GM18511 (cell line): Measurements from ENCODE around the gene TSC1.
"Not testable (repeated sequence)": the region's sequence is repeated elsewhere in the genome, so short reads cannot be mapped to it uniquely, and the experiment has no call there.

ENCODE experiments used
- ATAC-seq: cut with Tn5 transposase; IDR thresholded peaks from one replicate; pipeline ENCODE4 v1.9.1; 2021; ENCODE audit warnings: mild to moderate bottlenecking, moderate library complexity; ENCODE audit not compliant: unreplicated experiment

The TSC1 gene

GRCh38 chr9:132978112-132978450, 33.7 kb upstream of the TSC1 start:
- no peak for ATAC-seq

- ATAC-seq: no peak
These were observed 32.2 kb upstream of the TSC1 start for GRCh38 chr9:132976571-132976970.

GRCh38 chr9:132975961-132976360, 31.5 kb upstream of the TSC1 start:
- no peak for ATAC-seq

- ATAC-seq: no peak
These were observed 29.3 kb upstream of the TSC1 start for GRCh38 chr9:132973713-132974112.

GRCh38 chr9:132973166-132973565, 28.8 kb upstream of the TSC1 start:
- no peak for ATAC-seq

GRCh38 chr9:132970324-132971062, 26.1 kb upstream of the TSC1 start:
- no peak for ATAC-seq

- no peak for ATAC-seq
These were observed 25.4 kb upstream of the TSC1 start for GRCh38 chr9:132969783-132970182.

DNA sequence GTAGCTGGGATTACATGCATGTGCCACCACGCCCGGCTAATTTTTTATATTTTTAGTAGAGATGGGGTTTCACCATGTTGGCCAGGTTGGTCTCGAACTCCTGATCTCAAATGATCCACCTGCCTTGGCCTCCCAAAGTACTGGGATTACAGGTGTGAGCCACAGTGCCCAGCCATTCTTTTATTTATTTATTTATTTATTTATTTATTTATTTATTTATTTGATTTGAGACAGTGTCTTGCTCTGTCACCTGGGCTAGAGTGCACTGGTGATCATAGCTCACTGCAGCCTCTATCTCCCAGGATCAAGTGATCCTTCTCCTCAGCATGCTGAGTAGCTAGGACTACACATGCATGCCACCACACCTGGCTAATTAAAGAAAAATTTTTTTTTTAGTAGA, 23.5 kb upstream of the TSC1 start:
- not testable (repeated sequence) for ATAC-seq

DNA sequence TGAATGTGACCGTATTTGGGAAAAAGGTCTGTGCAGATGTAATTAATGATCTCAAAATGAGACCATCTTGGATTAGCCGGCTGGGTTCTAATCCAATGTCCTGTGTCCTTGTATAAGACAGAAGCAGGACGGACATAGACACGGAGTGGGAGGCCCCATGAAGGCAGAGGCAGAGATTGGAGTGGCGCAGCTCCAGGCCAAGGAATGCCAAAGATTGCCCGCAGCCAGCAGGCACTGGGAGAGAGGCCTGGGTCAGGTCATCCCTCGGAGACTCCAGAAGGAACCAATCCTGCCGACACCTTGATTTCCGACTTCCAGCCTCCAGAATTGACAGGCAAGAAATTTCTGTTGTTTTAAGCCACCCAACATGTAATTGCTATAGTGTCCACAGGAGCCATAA, 21.1 kb upstream of the TSC1 start:
- ATAC-seq: no peak

DNA sequence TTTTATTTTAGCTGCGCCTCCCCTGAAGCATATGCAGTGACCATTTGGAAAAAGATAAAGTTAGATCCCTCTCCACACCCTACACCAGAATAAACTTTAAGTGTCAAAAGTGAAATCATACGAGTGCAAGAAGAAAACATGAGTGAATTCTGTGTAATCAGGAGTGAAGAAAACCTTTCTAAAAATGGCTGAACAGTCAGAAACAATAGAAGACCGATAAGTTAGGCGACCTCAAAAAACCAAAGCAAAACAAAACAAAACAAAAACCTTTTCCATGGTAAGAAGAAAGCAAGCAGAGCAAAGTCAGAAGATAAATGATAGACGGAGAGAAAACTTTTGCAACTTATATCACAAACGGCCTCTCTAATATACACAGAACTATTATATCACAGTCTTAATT, 16.6 kb upstream of the TSC1 start:
- no peak for ATAC-seq

GRCh38 chr9:132957805-132958204, 13.4 kb upstream of the TSC1 start:
- ATAC-seq: no peak

DNA sequence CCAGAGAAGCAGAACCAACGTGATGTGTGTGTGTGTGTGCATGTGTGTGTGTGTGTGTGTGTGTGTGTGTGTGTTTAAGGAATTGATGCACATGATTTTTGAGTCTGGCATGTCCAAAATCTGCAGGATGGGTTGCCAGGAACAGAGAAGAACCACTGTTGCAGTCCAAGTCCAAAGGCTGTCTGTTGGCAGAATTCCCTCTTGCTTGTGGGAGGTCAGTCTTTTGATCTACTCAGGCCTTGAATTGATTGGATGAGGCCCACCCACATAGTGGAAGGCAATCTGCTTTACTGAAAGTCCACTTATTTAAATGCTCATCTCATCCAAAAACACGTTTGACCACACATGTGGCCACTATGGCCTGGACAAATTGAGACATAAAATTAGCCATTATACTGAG, 11.4 kb upstream of the TSC1 start:
- ATAC-seq: no peak

DNA sequence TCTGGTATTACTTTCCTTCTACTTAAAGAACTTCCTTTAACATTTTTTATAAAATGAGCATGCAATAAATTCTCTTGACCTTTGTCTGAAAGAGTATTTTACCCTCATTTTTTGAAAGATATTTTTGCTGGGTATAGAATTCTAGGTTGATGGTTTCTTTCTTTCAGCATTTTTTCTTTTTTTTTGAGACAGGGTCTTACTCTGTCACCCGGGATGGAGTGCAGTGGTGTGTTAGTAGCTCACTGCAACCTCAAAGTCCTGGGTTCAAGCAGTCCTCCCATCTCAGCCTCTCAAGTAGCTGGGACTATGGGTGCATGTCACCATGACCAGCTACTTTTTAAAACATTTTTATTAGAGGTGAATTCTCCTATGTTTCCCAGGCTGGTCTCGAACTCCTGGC, 10.7 kb upstream of the TSC1 start:
- no peak for ATAC-seq

DNA sequence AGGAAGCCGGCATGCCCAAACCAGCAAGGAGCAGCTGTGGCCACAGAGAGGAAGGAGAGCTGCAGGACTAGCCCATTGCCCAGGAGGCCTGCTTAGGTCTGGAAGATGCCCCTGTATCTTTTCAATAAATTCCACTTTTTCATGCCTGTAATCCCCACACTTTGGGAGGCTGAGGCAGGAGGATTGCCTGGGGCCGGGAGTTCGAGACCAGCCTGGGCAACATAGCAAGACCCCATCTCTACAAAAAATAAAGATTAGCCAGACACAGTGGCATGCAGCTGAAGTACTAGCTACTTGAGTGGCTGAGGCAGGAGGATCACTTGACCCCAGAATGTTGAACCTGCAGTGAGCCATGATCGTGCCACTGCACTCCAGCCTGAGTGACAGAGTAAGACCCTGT, 5.3 kb upstream of the TSC1 start:
- ATAC-seq: no peak

DNA sequence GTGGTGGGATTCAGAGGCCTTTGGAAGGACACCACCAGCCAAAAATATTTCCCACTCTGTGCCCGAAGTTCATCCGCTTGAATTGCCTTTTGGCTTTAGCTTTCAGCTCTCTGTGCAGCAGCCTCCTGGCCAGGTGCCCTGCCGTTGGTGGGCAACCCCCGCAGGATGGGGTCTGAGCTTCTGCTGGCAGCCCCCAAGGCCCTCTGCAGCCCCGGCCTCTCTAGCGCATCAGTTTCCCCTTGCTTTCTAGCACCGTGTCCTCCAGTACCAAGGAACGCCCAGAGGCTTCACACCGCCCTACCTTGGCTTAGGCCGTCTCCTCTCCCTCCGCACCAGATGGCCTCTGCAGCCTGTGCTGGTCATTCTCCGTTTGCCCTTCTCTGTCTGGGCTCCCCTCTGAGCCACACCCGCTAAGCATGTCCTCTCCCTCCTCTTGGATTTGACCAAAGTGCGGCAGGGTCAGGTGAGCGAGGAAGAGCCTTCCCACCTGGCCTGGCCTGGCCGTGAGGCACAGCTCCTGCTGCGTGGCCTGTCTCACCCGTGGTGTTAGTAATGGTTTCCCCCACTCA, 4.2 kb upstream of the TSC1 start:
- no peak for ATAC-seq

- no peak for ATAC-seq
These were observed 3.3 kb upstream of the TSC1 start for GRCh38 chr9:132947756-132948155.

DNA sequence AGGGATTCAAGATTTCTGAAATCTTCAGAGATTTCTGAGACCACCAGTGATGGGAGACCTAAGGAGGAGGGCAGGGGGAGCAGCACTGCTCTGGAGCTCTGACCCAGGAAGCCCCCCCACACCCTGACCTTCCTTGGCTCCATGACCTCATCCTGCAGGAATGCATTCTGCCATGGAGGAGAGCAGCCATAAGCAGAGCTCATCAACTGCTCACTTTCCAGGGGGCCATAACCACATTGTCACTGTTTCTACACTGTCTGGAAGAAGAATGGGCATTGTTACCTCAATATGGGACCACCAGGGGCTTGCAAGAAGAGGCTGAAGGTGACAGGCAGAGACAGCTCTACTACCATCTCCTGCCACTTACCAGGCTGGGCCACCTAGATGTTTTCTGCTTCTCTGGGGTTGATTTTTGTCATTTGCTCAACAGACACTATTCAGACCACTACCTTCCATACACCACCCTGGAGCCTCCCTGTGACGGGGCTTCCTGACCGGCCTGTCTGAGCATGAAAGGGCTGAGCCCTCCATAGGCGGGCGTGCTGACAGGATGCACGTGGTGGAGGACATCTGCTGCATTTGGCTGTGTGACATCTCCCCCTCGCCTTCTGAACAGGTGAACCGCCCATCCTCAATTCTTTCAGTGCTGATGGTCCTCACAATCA, 2.3 kb upstream of the TSC1 start:
- no peak for ATAC-seq

DNA sequence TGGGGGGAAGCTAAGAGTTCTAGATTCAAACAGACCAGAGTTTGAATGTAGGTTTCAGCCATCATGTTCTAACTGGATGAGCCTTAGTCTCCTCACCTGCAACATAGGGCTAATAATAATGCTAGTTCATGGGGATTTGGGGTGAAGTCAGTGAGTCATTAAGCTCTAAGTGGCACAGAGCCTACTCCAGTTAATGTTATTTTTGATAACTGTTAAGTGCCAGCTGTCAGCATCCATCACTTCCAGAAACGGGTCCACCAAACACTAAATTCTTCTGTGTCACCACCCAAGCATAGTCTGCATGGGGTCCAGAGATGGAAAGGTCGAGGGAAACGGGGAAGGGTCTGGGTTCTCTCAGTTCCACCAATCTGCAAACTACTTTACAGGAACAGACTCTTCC, 1.8 kb upstream of the TSC1 start:
- no peak for ATAC-seq

- peak; percentile 8 for ATAC-seq
These were observed 1.0 kb upstream of the TSC1 start for GRCh38 chr9:132945186-132946130.

- ATAC-seq: peak; percentile 11
These were observed 644 bp downstream of the TSC1 start for GRCh38 chr9:132943651-132944293.
